Measurements from ENCODE around the gene MEGF10. TPM values are rescaled to one million over a fixed set of nuclear protein-coding genes. Genes with fewer than 3 reads are reported as not detected.

Gene MEGF10
- polyA plus RNA-seq, 1 experiment = not detected

GRCh38 chr5:127418974-127419682 is 128.5 kb downstream of the MEGF10 start:
- POLR2A ChIA-PET = no interaction called here
- 0 out of 2 replicates have a peak, but pooled peaks cover 2% of the 10 kb centered on the region for H3K27me3 ChIP-seq (ENCODE audit: control insufficient read depth, insufficient read depth, low read length)
- H3K4me3 ChIP-seq (ENCODE audit: low read depth, low read length) = no peak overlapping the region
- H3K36me3 ChIP-seq (ENCODE audit: control insufficient read depth, insufficient read depth, low read length) = no peaks in the 10 kb centered on the region
- TF ChIP-seq, protein P1, sequence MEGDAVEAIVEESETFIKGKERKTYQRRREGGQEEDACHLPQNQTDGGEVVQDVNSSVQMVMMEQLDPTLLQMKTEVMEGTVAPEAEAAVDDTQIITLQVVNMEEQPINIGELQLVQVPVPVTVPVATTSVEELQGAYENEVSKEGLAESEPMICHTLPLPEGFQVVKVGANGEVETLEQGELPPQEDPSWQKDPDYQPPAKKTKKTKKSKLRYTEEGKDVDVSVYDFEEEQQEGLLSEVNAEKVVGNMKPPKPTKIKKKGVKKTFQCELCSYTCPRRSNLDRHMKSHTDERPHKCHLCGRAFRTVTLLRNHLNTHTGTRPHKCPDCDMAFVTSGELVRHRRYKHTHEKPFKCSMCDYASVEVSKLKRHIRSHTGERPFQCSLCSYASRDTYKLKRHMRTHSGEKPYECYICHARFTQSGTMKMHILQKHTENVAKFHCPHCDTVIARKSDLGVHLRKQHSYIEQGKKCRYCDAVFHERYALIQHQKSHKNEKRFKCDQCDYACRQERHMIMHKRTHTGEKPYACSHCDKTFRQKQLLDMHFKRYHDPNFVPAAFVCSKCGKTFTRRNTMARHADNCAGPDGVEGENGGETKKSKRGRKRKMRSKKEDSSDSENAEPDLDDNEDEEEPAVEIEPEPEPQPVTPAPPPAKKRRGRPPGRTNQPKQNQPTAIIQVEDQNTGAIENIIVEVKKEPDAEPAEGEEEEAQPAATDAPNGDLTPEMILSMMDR (IDR thresholded peaks at IDR 0.05; ENCODE audit: insufficient read depth, low read depth, low read length) = no peak
- DNase-seq (ENCODE audit: low read depth) = no peak
- CTCF ChIA-PET = no interaction called here

DNA sequence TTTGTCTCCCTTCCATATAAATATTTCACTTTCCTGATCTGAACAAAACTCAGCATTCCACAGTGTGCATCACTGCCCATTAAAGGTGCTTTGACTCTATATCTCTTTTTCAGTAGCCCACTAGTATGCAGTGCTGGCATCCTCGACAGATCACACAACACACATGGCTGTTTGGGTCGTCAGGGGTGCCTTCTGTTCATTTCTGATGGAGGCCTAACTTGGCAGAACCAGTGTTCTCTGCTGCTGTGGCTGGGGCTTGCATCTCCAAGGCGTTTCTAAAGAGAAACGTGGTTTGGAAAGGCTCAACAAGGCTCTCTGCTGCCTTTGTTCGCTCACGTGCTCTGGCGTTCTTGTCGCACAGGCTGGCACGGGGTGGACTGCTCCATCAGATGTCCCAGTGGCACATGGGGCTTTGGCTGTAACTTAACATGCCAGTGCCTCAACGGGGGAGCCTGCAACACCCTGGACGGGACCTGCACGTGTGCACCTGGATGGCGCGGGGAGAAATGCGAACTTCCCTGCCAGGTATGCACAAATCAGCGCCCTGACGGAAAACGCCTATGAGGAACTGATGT is 129.2 kb downstream of the MEGF10 start:
- Histone ChIP-seq H3K36me3 (ENCODE audit: control insufficient read depth, insufficient read depth, low read length) (no peaks in the 10 kb centered on the region), H3K27me3 (ENCODE audit: control insufficient read depth, insufficient read depth, low read length) (0 out of 2 replicates have a peak, but pooled peaks cover 2% of the 10 kb centered on the region), H3K4me3 (ENCODE audit: low read depth, low read length) (no peak overlapping the region)
- no peak for DNase-seq (ENCODE audit: low read depth)
- CTCF ChIA-PET = no interaction called here
- POLR2A ChIA-PET = no interaction called here
- TF ChIP-seq, protein P1 (IDR thresholded peaks at IDR 0.05; ENCODE audit: insufficient read depth, low read depth, low read length) = no peak

GRCh38 chr5:127420758-127421157 is 130.2 kb downstream of the MEGF10 start:
- TF ChIP-seq, protein P1 (IDR thresholded peaks at IDR 0.05; ENCODE audit: insufficient read depth, low read depth, low read length) = no peak
- ChIA-PET CTCF (interaction anchor here (1.3 kb wide), 1 partner anchor 23 kb away, joined by 4 read pairs; no protein-coding TSS in a partner anchor), POLR2A (no interaction called here)

GRCh38 chr5:127421471-127421870 is 130.9 kb downstream of the MEGF10 start:
- ChIA-PET POLR2A (no interaction called here), CTCF (interaction anchor here (0.6 to 1.3 kb wide), 2 partner anchors 20 to 22 kb away, joined by 4 read pairs; no protein-coding TSS in a partner anchor)
- Histone ChIP-seq H3K27me3 (ENCODE audit: control insufficient read depth, insufficient read depth, low read length) (0 out of 2 replicates have a peak, but pooled peaks cover 2% of the 10 kb centered on the region), H3K4me3 (ENCODE audit: low read depth, low read length) (no peak overlapping the region), H3K36me3 (ENCODE audit: control insufficient read depth, insufficient read depth, low read length) (no peaks in the 10 kb centered on the region)
- TF ChIP-seq, protein P1 (IDR thresholded peaks at IDR 0.05; ENCODE audit: insufficient read depth, low read depth, low read length) = no peak
- DNase-seq (ENCODE audit: low read depth) = no peak

More at GRCh38 chr5:127420758-127421157, 130.2 kb downstream of the MEGF10 start:
- Histone ChIP-seq H3K4me3 (ENCODE audit: low read depth, low read length) (no peak overlapping the region), H3K36me3 (ENCODE audit: control insufficient read depth, insufficient read depth, low read length) (no peaks in the 10 kb centered on the region), H3K27me3 (ENCODE audit: control insufficient read depth, insufficient read depth, low read length) (0 out of 2 replicates have a peak, but pooled peaks cover 2% of the 10 kb centered on the region)
- no peak for DNase-seq (ENCODE audit: low read depth)

- CTCF ChIA-PET = no interaction called here
- DNase-seq (ENCODE audit: low read depth) = no peak
- Histone ChIP-seq H3K27me3 (ENCODE audit: control insufficient read depth, insufficient read depth, low read length) (0 out of 2 replicates have a peak, but pooled peaks cover 2% of the 10 kb centered on the region), H3K36me3 (ENCODE audit: control insufficient read depth, insufficient read depth, low read length) (no peaks in the 10 kb centered on the region), H3K4me3 (ENCODE audit: low read depth, low read length) (no peak overlapping the region)
- TF ChIP-seq, protein P1 (IDR thresholded peaks at IDR 0.05; ENCODE audit: insufficient read depth, low read depth, low read length) = no peak
- POLR2A ChIA-PET = no interaction called here
Measured at GRCh38 chr5:127423173-127423798, 132.7 kb downstream of the MEGF10 start.

Measured in BJ (cell line).